Breast epithelium (tissue), 3 donors: ENCODE data around the gene DERL3.

Source experiments
- CTCF ChIP-seq, 3 donors: fragments of 450-650 bp; IDR thresholded peaks; one replicate each; pipeline ENCODE4 v1.5.1; 2016 to 2017; ENCODE audit warnings: antibody characterized with exemption in 3 of 3, mild to moderate bottlenecking in 3 of 3, moderate library complexity in 3 of 3
- POLR2AphosphoS5 ChIP-seq, 3 donors: sonication (generic); formaldehyde crosslinking; IDR thresholded peaks; one replicate each; pipeline ENCODE4 v1.6.1; 2017; ENCODE audit warnings: antibody characterized with exemption in 3 of 3

- TF ChIP-seq CTCF (IDR thresholded peaks at IDR 0.05) = no peak
- peak in 1 of 3 donors; percentile 41 for TF ChIP-seq POLR2AphosphoS5 (IDR thresholded peaks at IDR 0.05)
Observed at GRCh38 chr22:23790819-23791737, 47.7 kb downstream of the DERL3 start.
